H1 (cell line): Measurements from ENCODE around the gene WNT5A. TPM values are rescaled to one million over a fixed set of nuclear protein-coding genes. Genes with fewer than 3 reads are reported as not detected.

ENCODE experiments used
- CTCF ChIA-PET: fragments of 300-600 bp; sonication (Branson Sonifier 250); formaldehyde crosslinking; loops from one replicate; lab custom pipeline; 2021; ENCODE audit not compliant: partially characterized antibody; lab: Charles Lee
- POLR2A ChIA-PET: fragments of 300-600 bp; sonication (Branson Sonifier 250); formaldehyde crosslinking; loops from one replicate; lab custom pipeline; 2021; ENCODE audit warnings: inconsistent platforms; ENCODE audit not compliant: partially characterized antibody; lab: Charles Lee
- DNase-seq, 2 experiments: peaks; one replicate each; pipeline versions ENCODE4 v3.0.0 to v3.0.0-alpha.2; 2010 to 2022; ENCODE audit warnings: low spot score in 2 of 2, low read depth in 1 of 2, mixed read lengths in 1 of 2
- FAIRE-seq: peaks from 2 replicates; lab custom pipeline; 2011; peaks lifted over from hg19 to GRCh38; lab: Jason Lieb, UNC
- H2AFZ ChIP-seq: 2 replicates; pipeline ENCODE4 v1.8.1; 2012; ENCODE audit warnings: low read length, inconsistent platforms
- H2AK5ac ChIP-seq: 2 replicates; pipeline ENCODE4 v1.6.1; 2013; ENCODE audit warnings: low read depth, low read length
- H2BK120ac ChIP-seq: replicated peaks from 2 replicates; pipeline ENCODE3; 2013; ENCODE audit warnings: low read depth, low read length, inconsistent platforms
- H2BK12ac ChIP-seq: 2 replicates; pipeline ENCODE4 v1.6.1; 2013; ENCODE audit warnings: low read depth, low read length
- H2BK15ac ChIP-seq: 2 replicates; pipeline ENCODE4 v1.6.1; 2013; ENCODE audit warnings: low read length
- H2BK20ac ChIP-seq: 2 replicates; pipeline ENCODE4 v1.6.1; 2013; ENCODE audit warnings: low read length
- H2BK5ac ChIP-seq: 2 replicates; pipeline ENCODE4 v1.6.1; 2013; ENCODE audit warnings: low read depth, low read length
- H3K14ac ChIP-seq: 2 replicates; pipeline ENCODE4 v1.6.1; 2013; ENCODE audit warnings: inconsistent platforms; ENCODE audit not compliant: insufficient read length
- H3K18ac ChIP-seq: 2 replicates; pipeline ENCODE4 v1.6.1; 2013; ENCODE audit warnings: low read length; ENCODE audit errors: extremely low read depth
- H3K23ac ChIP-seq: 2 replicates; pipeline ENCODE4 v1.6.1; 2013; ENCODE audit warnings: inconsistent platforms; ENCODE audit not compliant: insufficient read length
- H3K23me2 ChIP-seq: 2 replicates; pipeline ENCODE4 v1.6.1; 2013; ENCODE audit warnings: low read depth, low read length
- H3K27ac ChIP-seq: 2 replicates; pipeline ENCODE4 v1.6.1; 2011; ENCODE audit warnings: low read depth, low read length, inconsistent platforms
- H3K27me3 ChIP-seq, 4 experiments: replicated peaks in 1 of 4; 1 replicate in 1 of 4; 2 replicates in 3 of 4; pipeline versions ENCODE4 v1.6.1 to v1.8.1; 2011 to 2013; ENCODE audit warnings: low read length in 3 of 4, mild to moderate bottlenecking in 3 of 4, inconsistent platforms in 2 of 4, mixed read lengths in 2 of 4, moderate library complexity in 1 of 4; ENCODE audit not compliant: control insufficient read depth in 3 of 4, insufficient read depth in 3 of 4; ENCODE audit errors: extremely low read depth in 1 of 4
- H3K36me3 ChIP-seq, 4 experiments: 2 replicates each; pipeline versions ENCODE4 v1.6.1 to v1.8.1; 2011 to 2013; ENCODE audit warnings: mild to moderate bottlenecking in 4 of 4, low read length in 3 of 4, moderate library complexity in 2 of 4, control low read depth in 1 of 4, inconsistent platforms in 1 of 4; ENCODE audit not compliant: insufficient read depth in 4 of 4, control insufficient read depth in 2 of 4
- H3K4ac ChIP-seq: replicated peaks from 2 replicates; pipeline ENCODE3; 2013; ENCODE audit warnings: low read length, low read depth, mixed read lengths, inconsistent platforms; ENCODE audit not compliant: insufficient read length
- H3K4me1 ChIP-seq, 4 experiments: replicated peaks in 1 of 4; 1 replicate in 1 of 4; 2 replicates in 3 of 4; pipeline versions ENCODE4 v1.6.1 to v1.8.1; 2011 to 2013; ENCODE audit warnings: low read length in 3 of 4, inconsistent platforms in 2 of 4, mixed read lengths in 1 of 4; ENCODE audit not compliant: insufficient read depth in 4 of 4, control insufficient read depth in 3 of 4
- H3K4me2 ChIP-seq, 2 experiments: 2 replicates each; pipeline versions ENCODE4 v1.6.1 to v1.8.1; 2011 to 2013; ENCODE audit warnings: low read depth in 2 of 2, low read length in 2 of 2, control low read depth in 1 of 2, inconsistent platforms in 1 of 2, mild to moderate bottlenecking in 1 of 2; ENCODE audit not compliant: insufficient read depth in 1 of 2
- H3K4me3 ChIP-seq, 4 experiments: fragments of 200-600, 300-600 bp in 1 of 4; sonication (generic), shearing (Covaris generic), sonication (Bioruptor Twin) in 1 of 4; 2 replicates each; pipeline versions ENCODE4 v1.5.1 to v1.8.1; 2011 to 2016; ENCODE audit warnings: low read length in 4 of 4, low read depth in 3 of 4, control low read depth in 2 of 4, inconsistent platforms in 2 of 4, mild to moderate bottlenecking in 2 of 4, mixed read lengths in 1 of 4, moderate library complexity in 1 of 4; ENCODE audit not compliant: insufficient read depth in 2 of 4; ENCODE audit errors: extremely low read depth in 1 of 4
- H3K56ac ChIP-seq: replicated peaks from 2 replicates; pipeline ENCODE3; 2013; ENCODE audit warnings: low read depth, mild to moderate bottlenecking, mixed read lengths, low read length, inconsistent platforms; ENCODE audit not compliant: insufficient read length
- H3K79me1 ChIP-seq: 2 replicates; pipeline ENCODE4 v1.6.1; 2013; ENCODE audit warnings: low read depth, low read length, control low read depth
- H3K79me2 ChIP-seq, 2 experiments: 2 replicates each; pipeline versions ENCODE4 v1.6.1 to v1.8.1; 2012 to 2013; ENCODE audit warnings: low read length in 2 of 2, mild to moderate bottlenecking in 2 of 2, inconsistent platforms in 1 of 2; ENCODE audit not compliant: insufficient read depth in 2 of 2, control insufficient read depth in 1 of 2
- H3K9ac ChIP-seq, 4 experiments: replicated peaks in 1 of 4; 1 replicate in 1 of 4; 2 replicates in 3 of 4; pipeline versions ENCODE4 v1.6.1 to v1.8.1; 2011 to 2013; ENCODE audit warnings: low read depth in 3 of 4, low read length in 3 of 4, control low read depth in 2 of 4, mild to moderate bottlenecking in 2 of 4, moderate library complexity in 2 of 4, inconsistent platforms in 1 of 4; ENCODE audit errors: extremely low read depth in 1 of 4
- H3K9me3 ChIP-seq, 2 experiments: 2 replicates each; pipeline versions ENCODE4 v1.6.1 to v1.8.1; 2012 to 2013; ENCODE audit warnings: mild to moderate bottlenecking in 2 of 2, moderate library complexity in 2 of 2, control low read depth in 1 of 2, inconsistent platforms in 1 of 2, low read depth in 1 of 2, low read length in 1 of 2, mixed read lengths in 1 of 2; ENCODE audit not compliant: insufficient read depth in 2 of 2
- H4K20me1 ChIP-seq, 2 experiments: replicated peaks in 1 of 2; 2 replicates each; pipeline versions ENCODE3 to v1.8.1; 2011 to 2013; ENCODE audit warnings: inconsistent platforms in 2 of 2, low read length in 2 of 2, mild to moderate bottlenecking in 1 of 2; ENCODE audit not compliant: insufficient read depth in 2 of 2, control insufficient read depth in 1 of 2
- H4K5ac ChIP-seq: 2 replicates; pipeline ENCODE4 v1.6.1; 2013; ENCODE audit warnings: low read length, low read depth, mixed read lengths, inconsistent platforms; ENCODE audit not compliant: insufficient read length
- H4K8ac ChIP-seq: 2 replicates; pipeline ENCODE4 v1.8.0; 2013; ENCODE audit warnings: mild to moderate bottlenecking, moderate library complexity, low read length, inconsistent platforms; ENCODE audit not compliant: insufficient read depth; ENCODE audit errors: extremely low read depth
- H4K91ac ChIP-seq: replicated peaks from 2 replicates; pipeline ENCODE3; 2013; ENCODE audit warnings: low read length, mixed read lengths, inconsistent platforms; ENCODE audit not compliant: insufficient read length
- CBX8 ChIP-seq: fragments of 300-800, 300-1000 bp; sonication (generic); IDR thresholded peaks from 2 replicates; pipeline ENCODE4 v1.7.1; 2016; ENCODE audit warnings: low read depth, low read length, borderline replicate concordance
- EGR1 ChIP-seq: IDR thresholded peaks from 2 replicates; pipeline ENCODE4 v1.6.1; 2011; ENCODE audit warnings: low read depth, low read length, borderline replicate concordance
- HDAC2 ChIP-seq, 2 experiments: fragments of 300-600 bp in 1 of 2; sonication (generic) in 1 of 2; IDR thresholded peaks; 2 replicates each; pipeline ENCODE4 v1.6.1; 2011 to 2012; ENCODE audit warnings: low read depth in 2 of 2, low read length in 2 of 2, mild to moderate bottlenecking in 2 of 2, moderate library complexity in 2 of 2, borderline replicate concordance in 1 of 2, inconsistent platforms in 1 of 2
- KDM5A ChIP-seq: fragments of 200-600 bp; IDR thresholded peaks from 2 replicates; pipeline ENCODE4 v1.7.1; 2012; ENCODE audit warnings: mild to moderate bottlenecking, low read length, inconsistent platforms, mixed read lengths
- NANOG ChIP-seq: IDR thresholded peaks from 2 replicates; pipeline ENCODE4 v1.6.1; 2011; ENCODE audit warnings: low read length, low read depth, mild to moderate bottlenecking, inconsistent platforms; ENCODE audit not compliant: insufficient read depth, poor library complexity, severe bottlenecking
- NRF1 ChIP-seq: IDR thresholded peaks from 2 replicates; pipeline ENCODE4 v1.6.1; 2011; ENCODE audit warnings: mild to moderate bottlenecking, low read depth, low read length, improper control_type of control experiment
- PHF8 ChIP-seq: fragments of 200-600 bp; sonication (generic); conservative IDR thresholded peaks from 2 replicates; pipeline ENCODE4 v1.7.1; 2012; ENCODE audit warnings: low read depth, mild to moderate bottlenecking, inconsistent platforms, low read length, moderate library complexity
- POLR2AphosphoS5 ChIP-seq: IDR thresholded peaks from 2 replicates; pipeline ENCODE4 v1.6.1; 2011; ENCODE audit warnings: low read depth, low read length
- POU5F1 ChIP-seq: IDR thresholded peaks from 2 replicates; pipeline ENCODE4 v1.6.1; 2011; ENCODE audit warnings: low read depth, mild to moderate bottlenecking, low read length, moderate library complexity
- RAD21 ChIP-seq, 2 experiments: IDR thresholded peaks in 1 of 2; conservative IDR thresholded peaks in 1 of 2; 2 replicates each; pipeline ENCODE4 v1.6.1; 2011; ENCODE audit warnings: low read depth in 2 of 2, low read length in 2 of 2, improper control_type of control experiment in 1 of 2, inconsistent platforms in 1 of 2, mild to moderate bottlenecking in 1 of 2, moderate library complexity in 1 of 2
- SAP30 ChIP-seq: fragments of 300-600 bp; sonication (generic); IDR thresholded peaks from 2 replicates; pipeline ENCODE4 v1.7.1; 2012; ENCODE audit warnings: low read length, moderate library complexity, mild to moderate bottlenecking, inconsistent platforms; ENCODE audit not compliant: insufficient read depth, insufficient replicate concordance
- SIRT6 ChIP-seq: IDR thresholded peaks from one replicate; pipeline ENCODE4 v1.7.1; 2012; ENCODE audit warnings: low read length, inconsistent platforms
- SP2 ChIP-seq: IDR thresholded peaks from 2 replicates; pipeline ENCODE4 v1.6.1; 2012; ENCODE audit warnings: mild to moderate bottlenecking, low read length, inconsistent platforms
- YY1 ChIP-seq: IDR thresholded peaks from 2 replicates; pipeline ENCODE4 v1.6.1; 2011; ENCODE audit warnings: low read depth, mild to moderate bottlenecking, low read length
- WGBS, 2 experiments: shearing (Covaris generic) in 1 of 2; methylation state at CpG; one replicate each; pipeline versions ENCODE4 v1.1.6 to v1.1.7; 2013 to 2015; ENCODE audit warnings: low lambda C conversion rate in 2 of 2, mixed read lengths in 2 of 2, inconsistent platforms in 1 of 2, low coverage in 1 of 2, missing lambda C conversion rate in 1 of 2; ENCODE audit not compliant: insufficient replicate concordance in 2 of 2, insufficient coverage in 1 of 2, insufficient read length in 1 of 2; ENCODE audit errors: extremely low coverage in 1 of 2, missing lambda C conversion rate in 1 of 2; 5-methylcytosine and 5-hydroxymethylcytosine counted together
- polyA plus RNA-seq, 7 experiments: library from polyadenylated mRNA; depleted of rRNA in 3 of 7; stranded (reverse) in 5 of 7; unstranded in 2 of 7; fragments of >200 nt in 5 of 7; fragments of 200-250 nt in 2 of 7; gene quantifications; 1 replicate in 5 of 7; 2 replicates in 1 of 7; 4 replicates in 1 of 7; pipeline versions ENCODE4 v1.2.1 to v1.2.3, GENCODE V29; 2011 to 2013; ENCODE audit warnings: missing spikeins in 2 of 7, mixed read lengths in 2 of 7
- total RNA-seq: library from RNA; stranded (reverse); fragmentation: NEBNext Ultra II Directional; extraction: Animal tissue kit (Norgen Biotek cat#: 25700); gene quantifications from 2 replicates; pipeline ENCODE4 v1.2.1, GENCODE V29; 2021

The WNT5A gene
- total and polyA plus RNA-seq, 2 of the 8 experiments (the other 6 are each of a cell fraction or from before 2014, with no cell fraction given) = 3.9 to 5.6 TPM

DNA sequence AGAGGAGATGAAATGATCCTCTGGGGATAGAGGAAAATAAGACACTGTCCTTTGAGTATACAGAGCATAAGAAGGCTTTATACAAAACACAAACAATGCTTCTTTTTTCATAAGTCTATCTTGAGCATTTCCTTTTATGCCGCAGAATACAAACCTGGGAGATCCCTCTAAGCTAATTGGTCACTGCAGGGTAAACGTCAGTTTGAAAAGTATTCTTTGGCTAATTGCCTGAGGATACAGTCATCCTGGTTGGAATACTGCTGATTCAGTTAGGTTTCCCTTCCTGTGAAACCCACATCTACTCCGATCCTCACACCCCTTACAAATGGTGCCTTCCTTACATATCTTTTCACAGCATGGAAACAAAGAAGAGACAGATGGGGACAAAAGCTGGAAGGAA lies 10.6 kb downstream of the WNT5A start:
- H3K23ac ChIP-seq = no peak overlapping the region
- H3K27ac ChIP-seq = no peak overlapping the region
- ChIA-PET POLR2A (no interaction called here), CTCF (interaction anchor here (1.0 to 1.9 kb wide), 2 partner anchors 11 to 34 kb away, joined by 3 to 5 read pairs; partner anchors contain the start of gene WNT5A)
- no peak overlapping the region for H3K9ac ChIP-seq
- H2BK20ac ChIP-seq = no peak overlapping the region
- H3K4me3 ChIP-seq = no peak overlapping the region
- H3K18ac ChIP-seq = no peak overlapping the region
- H2BK15ac ChIP-seq = no peak overlapping the region
- H2AFZ ChIP-seq = no peak overlapping the region
- no peak overlapping the region for H3K4ac ChIP-seq
- no peak overlapping the region for H3K56ac ChIP-seq
- H3K4me2 ChIP-seq = no peak overlapping the region
- no peak overlapping the region for H2BK120ac ChIP-seq
- no peak overlapping the region for H2BK5ac ChIP-seq
- H3K14ac ChIP-seq = no peak overlapping the region
- 0 out of 8 replicates have a peak, but pooled peaks cover 0 to 2% (median 0%) of the 10 kb centered on the region in 4 experiments for H3K36me3 ChIP-seq
- H3K79me2 ChIP-seq = no peaks in the 10 kb centered on the region
- WGBS, 2 experiments = 79% methylated on average over 3 of the region's 3 CpGs; no CpG with 5 or more reads in 1 of the 2 experiments
- H3K4me1 ChIP-seq = peaks cover 0 to 2% (median 0%) of the 10 kb centered on the region in 4 experiments; a peak in 2 of 7 replicates
- H4K8ac ChIP-seq = no peak overlapping the region
- no peaks in the 10 kb centered on the region for H3K9me3 ChIP-seq
- H4K5ac ChIP-seq = no peak overlapping the region
- no peak overlapping the region for H2BK12ac ChIP-seq
- peaks cover 14% of the 10 kb centered on the region for H3K23me2 ChIP-seq
- FAIRE-seq (no peak), DNase-seq (no peak)
- no peak overlapping the region for H2AK5ac ChIP-seq
- H4K91ac ChIP-seq = no peak overlapping the region
- H3K79me1 ChIP-seq = no peaks in the 10 kb centered on the region
- H4K20me1 ChIP-seq = peaks cover 0 to under 1% of the 10 kb centered on the region in 2 experiments
- H3K27me3 ChIP-seq = peaks cover 25 to 55% (median 41%) of the 10 kb centered on the region in 4 experiments
- TF ChIP-seq NANOG (no peak), EGR1 (no peak), KDM5A (no peak), CBX8 (no peak), RAD21 (IDR thresholded peaks at IDR 0.05 in 1 of 2, conservative IDR thresholded peaks at IDR 0.05 in 1 of 2; ENCODE audit: low read depth in 2 of 2, low read length in 2 of 2) (no peak), HDAC2 (IDR thresholded peaks at IDR 0.05; ENCODE audit: borderline replicate concordance in 1 of 2, low read depth in 2 of 2, low read length in 2 of 2) (no peak), SAP30 (no peak), SP2 (no peak), POU5F1 (no peak), POLR2AphosphoS5 (no peak), PHF8 (no peak), SIRT6 (no peak), NRF1 (no peak), YY1 (no peak)
